IMR-90 (cell line): Measurements from ENCODE around the gene ASXL3. TPM values are rescaled to one million over a fixed set of nuclear protein-coding genes. Genes with fewer than 3 reads are reported as not detected.

Experiments
- ATAC-seq: fragments of 200-7000 bp; cut with Tn5 transposase; 2 replicates; pipeline ENCODE4 v1.9.1; 2020; ENCODE audit warnings: low read depth, mild to moderate bottlenecking, moderate library complexity
- BruUV-seq: library from RNA; stranded (reverse); fragments of 400-500 nt; replicated peaks from 2 replicates; lab custom pipeline; 2021; lab: Mats Ljungman, UMichigan
- CTCF ChIA-PET: fragments of 300-600 bp; formaldehyde crosslinking; extraction: SDS; loops from one replicate; lab custom pipeline; 2021; ENCODE audit warnings: antibody characterized with exemption; lab: Yijun Ruan, JAX
- POLR2A ChIA-PET: fragments of 300-600 bp; sonication (Branson Sonifier 250); formaldehyde crosslinking; loops from one replicate; lab custom pipeline; 2022; ENCODE audit warnings: antibody characterized with exemption; ENCODE audit not compliant: unreplicated experiment; lab: Charles Lee
- DNase-seq: peaks from one replicate; pipeline ENCODE4 v3.0.0; 2013
- H2AFZ ChIP-seq: replicated peaks from 2 replicates; pipeline ENCODE3; 2013; ENCODE audit warnings: low read length, mild to moderate bottlenecking; ENCODE audit not compliant: poor library complexity
- H2AK5ac ChIP-seq: 2 replicates; pipeline ENCODE4 v1.6.1; 2013; ENCODE audit warnings: low read depth, low read length, inconsistent platforms
- H2AK9ac ChIP-seq: replicated peaks from 2 replicates; pipeline ENCODE3; 2013; ENCODE audit warnings: mild to moderate bottlenecking, low read depth, low read length, moderate library complexity; ENCODE audit not compliant: poor library complexity
- H2BK120ac ChIP-seq: 2 replicates; pipeline ENCODE4 v1.6.1; 2013; ENCODE audit warnings: low read depth, low read length, inconsistent platforms
- H2BK15ac ChIP-seq: 3 replicates; pipeline ENCODE4 v1.6.1; 2013; ENCODE audit warnings: low read depth, low read length, inconsistent platforms
- H2BK20ac ChIP-seq: 2 replicates; pipeline ENCODE4 v1.6.1; 2013; ENCODE audit warnings: low read depth, mild to moderate bottlenecking, inconsistent platforms, low read length, moderate library complexity
- H2BK5ac ChIP-seq: 2 replicates; pipeline ENCODE4 v1.6.1; 2013; ENCODE audit warnings: mild to moderate bottlenecking, low read depth, low read length, inconsistent platforms; ENCODE audit not compliant: poor library complexity, severe bottlenecking
- H3K14ac ChIP-seq: replicated peaks from 2 replicates; pipeline ENCODE4 v1.6.1; 2013; ENCODE audit warnings: low read depth, low read length, inconsistent platforms
- H3K18ac ChIP-seq: 2 replicates; pipeline ENCODE4 v1.6.1; 2013; ENCODE audit warnings: low read depth, low read length, control low read depth
- H3K23ac ChIP-seq: 2 replicates; pipeline ENCODE4 v1.6.1; 2013; ENCODE audit warnings: low read depth, low read length, inconsistent platforms
- H3K27ac ChIP-seq: 2 replicates; pipeline ENCODE4 v1.5.1; 2013; ENCODE audit warnings: mild to moderate bottlenecking, control low read depth, low read length; ENCODE audit not compliant: insufficient read depth
- H3K27me3 ChIP-seq: 2 replicates; pipeline ENCODE4 v1.6.1; 2013; ENCODE audit warnings: low read length; ENCODE audit not compliant: control insufficient read depth, insufficient read depth
- H3K36me3 ChIP-seq: 2 replicates; pipeline ENCODE4 v1.6.1; 2013; ENCODE audit warnings: low read length, mixed read lengths; ENCODE audit not compliant: control insufficient read depth, insufficient read depth
- H3K4ac ChIP-seq: 2 replicates; pipeline ENCODE4 v1.6.1; 2013; ENCODE audit warnings: low read depth, low read length, inconsistent platforms
- H3K4me1 ChIP-seq: 2 replicates; pipeline ENCODE4 v1.6.1; 2013; ENCODE audit warnings: low read length, mixed read lengths; ENCODE audit not compliant: control insufficient read depth, insufficient read depth
- H3K4me2 ChIP-seq: 2 replicates; pipeline ENCODE4 v1.6.1; 2013; ENCODE audit warnings: low read depth, mild to moderate bottlenecking, control low read depth, low read length, moderate library complexity
- H3K4me3 ChIP-seq: 2 replicates; pipeline ENCODE4 v1.5.1; 2013; ENCODE audit warnings: low read depth, mild to moderate bottlenecking, control low read depth, low read length, moderate library complexity; ENCODE audit not compliant: insufficient read depth
- H3K56ac ChIP-seq: 2 replicates; pipeline ENCODE4 v1.6.1; 2013; ENCODE audit warnings: low read length, inconsistent platforms; ENCODE audit not compliant: insufficient read depth; ENCODE audit errors: extremely low read depth
- H3K79me1 ChIP-seq, 2 experiments: 2 replicates each; pipeline ENCODE4 v1.6.1; 2013; ENCODE audit warnings: low read length in 2 of 2, inconsistent platforms in 1 of 2, low read depth in 1 of 2
- H3K9ac ChIP-seq: 2 replicates; pipeline ENCODE4 v1.6.1; 2013; ENCODE audit warnings: low read depth, low read length, control low read depth
- H3K9me1 ChIP-seq: 2 replicates; pipeline ENCODE4 v1.6.1; 2013; ENCODE audit warnings: low read length, inconsistent platforms; ENCODE audit not compliant: insufficient read depth
- H3K9me3 ChIP-seq: 2 replicates; pipeline ENCODE4 v1.6.1; 2013; ENCODE audit warnings: low read length; ENCODE audit not compliant: control insufficient read depth, insufficient read depth
- H4K20me1 ChIP-seq: 2 replicates; pipeline ENCODE4 v1.6.1; 2013; ENCODE audit warnings: low read length, inconsistent platforms; ENCODE audit not compliant: insufficient read depth
- H4K5ac ChIP-seq: 2 replicates; pipeline ENCODE4 v1.6.1; 2013; ENCODE audit warnings: mild to moderate bottlenecking, low read depth, low read length, control low read depth
- H4K8ac ChIP-seq, 2 experiments: 2 replicates each; pipeline ENCODE4 v1.6.1; 2013; ENCODE audit warnings: low read depth in 2 of 2, low read length in 2 of 2, control low read depth in 1 of 2, inconsistent platforms in 1 of 2
- H4K91ac ChIP-seq: 2 replicates; pipeline ENCODE4 v1.6.1; 2013; ENCODE audit warnings: low read depth, low read length, inconsistent platforms; ENCODE audit not compliant: insufficient read depth
- BHLHE40 ChIP-seq: fragments of 150-350 bp; IDR thresholded peaks from 2 replicates; pipeline ENCODE4 v1.6.1; 2016; ENCODE audit warnings: mild to moderate bottlenecking, low read depth, low read length
- CEBPB ChIP-seq: IDR thresholded peaks from 2 replicates; pipeline ENCODE4 v1.6.1; 2012; ENCODE audit warnings: low read depth, low read length, improper control_type of control experiment
- CHD1 ChIP-seq: IDR thresholded peaks from 2 replicates; pipeline ENCODE4 v1.6.1; 2012; ENCODE audit warnings: low read depth, low read length, improper control_type of control experiment
- FOS ChIP-seq: fragments of 150-350 bp; IDR thresholded peaks from 2 replicates; pipeline ENCODE4 v1.6.1; 2016; ENCODE audit warnings: low read depth, low read length
- MAFK ChIP-seq: IDR thresholded peaks from 2 replicates; pipeline ENCODE4 v1.6.1; 2012; ENCODE audit warnings: low read depth, low read length, improper control_type of control experiment
- MAZ ChIP-seq: IDR thresholded peaks from 2 replicates; pipeline ENCODE4 v1.6.1; 2012; ENCODE audit warnings: low read depth, mild to moderate bottlenecking, low read length, improper control_type of control experiment, moderate library complexity, borderline replicate concordance
- MXI1 ChIP-seq: IDR thresholded peaks from 2 replicates; pipeline ENCODE4 v1.6.1; 2012; ENCODE audit warnings: low read depth, mild to moderate bottlenecking, low read length, moderate library complexity, borderline replicate concordance
- NFE2L2 ChIP-seq: fragments of 150-350 bp; IDR thresholded peaks from 2 replicates; pipeline ENCODE4 v1.6.1; 2016; ENCODE audit warnings: low read depth, mild to moderate bottlenecking, low read length
- POLR2A ChIP-seq: IDR thresholded peaks from 2 replicates; pipeline ENCODE4 v1.6.1; 2012; ENCODE audit warnings: mild to moderate bottlenecking, low read depth, low read length
- RAD21 ChIP-seq: IDR thresholded peaks from 2 replicates; pipeline ENCODE4 v1.6.1; 2012; ENCODE audit warnings: low read length, improper control_type of control experiment
- RCOR1 ChIP-seq: IDR thresholded peaks from 2 replicates; pipeline ENCODE4 v1.6.1; 2012; ENCODE audit warnings: mild to moderate bottlenecking, low read length, improper control_type of control experiment; ENCODE audit not compliant: insufficient replicate concordance
- RFX5 ChIP-seq: IDR thresholded peaks from 2 replicates; pipeline ENCODE4 v1.8.0; 2012; ENCODE audit warnings: low read depth, mild to moderate bottlenecking, low read length, moderate library complexity
- SMC3 ChIP-seq: fragments of 150-350 bp; IDR thresholded peaks from 2 replicates; pipeline ENCODE4 v1.6.1; 2016; ENCODE audit warnings: low read depth, mild to moderate bottlenecking, antibody characterized with exemption, low read length, moderate library complexity
- USF2 ChIP-seq: fragments of 150-350 bp; IDR thresholded peaks from 2 replicates; pipeline ENCODE4 v1.6.1; 2017; ENCODE audit warnings: mild to moderate bottlenecking, antibody characterized with exemption, low read length, low read depth
- WGBS, 2 experiments: methylation state at CpG; one replicate each; pipeline versions ENCODE4 v1.1.5 to v1.1.7; 2013; ENCODE audit warnings: missing lambda C conversion rate in 2 of 2; ENCODE audit not compliant: insufficient read length in 1 of 2; ENCODE audit errors: extremely low coverage in 2 of 2; 5-methylcytosine and 5-hydroxymethylcytosine counted together
- dilution Hi-C: fragments of 300-500 bp; cut with HindIII; formaldehyde crosslinking; loops from one replicate; pipeline ENCODE4 v1.14.3; 2018; ENCODE audit warnings: low sequenced_read_pairs; ENCODE audit not compliant: unreplicated experiment
- in situ Hi-C: fragments of 300-500 bp; cut with MboI; formaldehyde crosslinking; loops from 3 replicates; pipeline ENCODE4 v1.14.3; 2019; ENCODE audit warnings: low sequenced_read_pairs, inconsistent platforms, mixed read lengths
- intact Hi-C: fragments of 100-400 bp; cut with micrococcal nuclease; formaldehyde crosslinking; loops from 2 replicates; pipeline ENCODE4 v1.10.0; 2022
- polyA plus RNA-seq, 3 experiments: library from polyadenylated mRNA; depleted of rRNA; stranded (reverse); fragments of >200 nt; gene quantifications; 2 replicates each; pipeline ENCODE4 v1.2.3, GENCODE V29; 2012; ENCODE audit warnings: low replicate concordance in 1 of 3
- total RNA-seq: library from RNA; depleted of rRNA; stranded (reverse); fragments of >200 nt; gene quantifications from 2 replicates; pipeline ENCODE4 v1.2.3, GENCODE V29; 2012
- TF ChIP-seq, protein P1 (sequence below): fragments of 150-350 bp; IDR thresholded peaks from 2 replicates; pipeline ENCODE4 v1.6.1; 2016; ENCODE audit warnings: low read depth, mild to moderate bottlenecking, low read length, moderate library complexity, borderline replicate concordance
- TF ChIP-seq, protein P2 (sequence below): conservative IDR thresholded peaks from 2 replicates; pipeline ENCODE4 v1.5.1; 2012; ENCODE audit warnings: mild to moderate bottlenecking, low read depth, low read length, improper control_type of control experiment

ASXL3 gene
- total and polyA plus RNA-seq, 2 of the 4 experiments (the other 2 are of a cell fraction), result 0.03 to 0.54 TPM

GRCh38 chr18:33745151-33745795 lies 167.3 kb downstream of the ASXL3 start:
- Histone ChIP-seq H3K4me1 (no peaks in the 10 kb centered on the region; the same call in 1 of the 2 replicates), H3K9me1 (no peaks in the 10 kb centered on the region), H4K20me1 (no peaks in the 10 kb centered on the region), H3K4me2 (no peak overlapping the region), H3K9me3 (no peaks in the 10 kb centered on the region), H2BK20ac (no peak overlapping the region), H3K18ac (no peak overlapping the region), H2AK9ac (no peak overlapping the region), H3K56ac (no peak overlapping the region), H3K36me3 (peaks cover 2% of the 10 kb centered on the region; the same call in 1 of the 2 replicates), H2BK5ac (no peak overlapping the region), H3K14ac (no peak overlapping the region), H4K5ac (no peak overlapping the region), H2AFZ (no peak overlapping the region), H2BK15ac (no peak overlapping the region), H3K23ac (no peak overlapping the region), H3K4ac (no peak overlapping the region), H3K79me1 (no peaks in the 10 kb centered on the region), H3K9ac (no peak overlapping the region), H3K27ac (no peak overlapping the region), H3K27me3 (no peaks in the 10 kb centered on the region; the same call in 1 of the 2 replicates), H2AK5ac (no peak overlapping the region), H2BK120ac (no peak overlapping the region), H3K4me3 (no peak overlapping the region), H4K91ac (no peak overlapping the region), H4K8ac (no peak overlapping the region)
- no peak for DNase-seq
- no peak for ATAC-seq
- dilution Hi-C loops, result no loop called here
- POLR2A ChIA-PET, result no interaction called here
- WGBS, 2 experiments, result 83% methylated on average over 1 of the region's 8 CpGs; no CpG with 5 or more reads in 1 of the 2 experiments
- intact Hi-C loops, result no loop called here
- CTCF ChIA-PET, result interaction anchor here (1.0 kb wide), 1 partner anchor 16 kb away, joined by 3 read pairs; no protein-coding TSS in a partner anchor
- TF ChIP-seq RCOR1 (no peak), USF2 (no peak), NFE2L2 (no peak), CEBPB (no peak), FOS (no peak), RFX5 (no peak), MAFK (no peak), SMC3 (no peak), MXI1 (no peak), MAZ (no peak), CHD1 (no peak), POLR2A (no peak), RAD21 (no peak), BHLHE40 (no peak)
- TF ChIP-seq, protein P1, sequence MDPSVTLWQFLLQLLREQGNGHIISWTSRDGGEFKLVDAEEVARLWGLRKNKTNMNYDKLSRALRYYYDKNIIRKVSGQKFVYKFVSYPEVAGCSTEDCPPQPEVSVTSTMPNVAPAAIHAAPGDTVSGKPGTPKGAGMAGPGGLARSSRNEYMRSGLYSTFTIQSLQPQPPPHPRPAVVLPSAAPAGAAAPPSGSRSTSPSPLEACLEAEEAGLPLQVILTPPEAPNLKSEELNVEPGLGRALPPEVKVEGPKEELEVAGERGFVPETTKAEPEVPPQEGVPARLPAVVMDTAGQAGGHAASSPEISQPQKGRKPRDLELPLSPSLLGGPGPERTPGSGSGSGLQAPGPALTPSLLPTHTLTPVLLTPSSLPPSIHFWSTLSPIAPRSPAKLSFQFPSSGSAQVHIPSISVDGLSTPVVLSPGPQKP, result no peak
- TF ChIP-seq, protein P2, sequence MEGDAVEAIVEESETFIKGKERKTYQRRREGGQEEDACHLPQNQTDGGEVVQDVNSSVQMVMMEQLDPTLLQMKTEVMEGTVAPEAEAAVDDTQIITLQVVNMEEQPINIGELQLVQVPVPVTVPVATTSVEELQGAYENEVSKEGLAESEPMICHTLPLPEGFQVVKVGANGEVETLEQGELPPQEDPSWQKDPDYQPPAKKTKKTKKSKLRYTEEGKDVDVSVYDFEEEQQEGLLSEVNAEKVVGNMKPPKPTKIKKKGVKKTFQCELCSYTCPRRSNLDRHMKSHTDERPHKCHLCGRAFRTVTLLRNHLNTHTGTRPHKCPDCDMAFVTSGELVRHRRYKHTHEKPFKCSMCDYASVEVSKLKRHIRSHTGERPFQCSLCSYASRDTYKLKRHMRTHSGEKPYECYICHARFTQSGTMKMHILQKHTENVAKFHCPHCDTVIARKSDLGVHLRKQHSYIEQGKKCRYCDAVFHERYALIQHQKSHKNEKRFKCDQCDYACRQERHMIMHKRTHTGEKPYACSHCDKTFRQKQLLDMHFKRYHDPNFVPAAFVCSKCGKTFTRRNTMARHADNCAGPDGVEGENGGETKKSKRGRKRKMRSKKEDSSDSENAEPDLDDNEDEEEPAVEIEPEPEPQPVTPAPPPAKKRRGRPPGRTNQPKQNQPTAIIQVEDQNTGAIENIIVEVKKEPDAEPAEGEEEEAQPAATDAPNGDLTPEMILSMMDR, result no peak
- no TSS peak for BruUV-seq
- in situ Hi-C loops, result no loop called here
